NCI-H187 (cell line): ENCODE data around the gene AP5S1.
"Not testable (repeated sequence)": the region's sequence is repeated elsewhere in the genome, so short reads cannot be mapped to it uniquely, and the experiment has no call there.

Experiments
- DNase-seq, 2 experiments: peaks; one replicate each; lab custom pipeline; 2025; lab: John Stamatoyannopoulos, UW

Gene AP5S1

GRCh38 chr20:3820048-3820900 lies at the start of gene AP5S1:
AP5S1 (plus strand) TSS chr20:3820547; CDS start chr20:3822118, 1,571 bp downstream.
- peak; percentile 93 to 98 for DNase-seq

GRCh38 chr20:3771552-3772058 lies 48.7 kb upstream of the AP5S1 start:
- DNase-seq = no peak

GRCh38 chr20:3775457-3776108 lies 44.8 kb upstream of the AP5S1 start:
- DNase-seq = no peak

- DNase-seq = no peak
Observed at GRCh38 chr20:3777381-3777715, 43.0 kb upstream of the AP5S1 start.

GRCh38 chr20:3777716-3778629 lies 42.4 kb upstream of the AP5S1 start:
- DNase-seq = no peak

GRCh38 chr20:3778976-3779375 lies 41.4 kb upstream of the AP5S1 start:
- no peak for DNase-seq

- DNase-seq = peak; percentile 67 to 90
Observed at GRCh38 chr20:3781153-3781910, 39.0 kb upstream of the AP5S1 start, which contains the start of gene SPEF1. SPEF1 (minus strand) TSS chr20:3781448; CDS start chr20:3781287, 161 bp downstream.

GRCh38 chr20:3782597-3782996 lies 37.8 kb upstream of the AP5S1 start:
- no peak for DNase-seq

- no peak for DNase-seq
Observed at GRCh38 chr20:3783068-3783489, 37.3 kb upstream of the AP5S1 start.

GRCh38 chr20:3783511-3784195 lies 36.7 kb upstream of the AP5S1 start:
- no peak for DNase-seq

GRCh38 chr20:3784216-3784853 lies 36.0 kb upstream of the AP5S1 start:
- DNase-seq = no peak

GRCh38 chr20:3784863-3785239 lies 35.5 kb upstream of the AP5S1 start:
- DNase-seq = no peak

- no peak for DNase-seq
Observed at GRCh38 chr20:3785240-3786125, 34.9 kb upstream of the AP5S1 start.

GRCh38 chr20:3786126-3786484 lies 34.2 kb upstream of the AP5S1 start:
- no peak for DNase-seq

GRCh38 chr20:3786665-3787323 lies 33.6 kb upstream of the AP5S1 start, which contains the start of gene CENPB:
CENPB (minus strand) TSS chr20:3786740; CDS start chr20:3786483, 257 bp downstream.
- peak; percentile 68 to 88 for DNase-seq

GRCh38 chr20:3787324-3788014 lies 32.9 kb upstream of the AP5S1 start:
- DNase-seq = no peak

- no peak for DNase-seq
Observed at GRCh38 chr20:3788685-3789155, 31.6 kb upstream of the AP5S1 start.

- not testable (repeated sequence) for DNase-seq
Observed at GRCh38 chr20:3789201-3789600, 31.1 kb upstream of the AP5S1 start.
